SK-N-SH treated with all-trans-retinoic acid at 6 μM for 48 hours (cell line): Measurements from ENCODE around the gene PGM2.

Source experiments
- ATAC-seq: fragments of 200-7000 bp; cut with Tn5 transposase; 3 replicates; pipeline ENCODE4 v1.9.1; 2020; ENCODE audit warnings: mild to moderate bottlenecking, moderate library complexity
- ARNTL ChIP-seq: fragments of 450-650 bp; formaldehyde crosslinking; IDR thresholded peaks from 2 replicates; pipeline ENCODE4 v1.5.0; 2020; ENCODE audit warnings: low read depth, mild to moderate bottlenecking, moderate library complexity, borderline replicate concordance
- BACH2 ChIP-seq: fragments of 250-450 bp; sonication (Bioruptor Pico); IDR thresholded peaks from 2 replicates; pipeline ENCODE4 v1.9.0; 2021; ENCODE audit warnings: mild to moderate bottlenecking, borderline replicate concordance
- CSDC2 ChIP-seq: fragments of 250-450 bp; sonication (Bioruptor Pico); IDR thresholded peaks from 2 replicates; pipeline ENCODE4 v1.5.0; 2020; ENCODE audit warnings: mild to moderate bottlenecking, moderate library complexity
- CSRNP3 ChIP-seq: fragments of 250-450 bp; sonication (Bioruptor Pico); IDR thresholded peaks from 2 replicates; pipeline ENCODE4 v1.5.1; 2021; ENCODE audit warnings: mild to moderate bottlenecking, moderate library complexity
- GLIS3 ChIP-seq: fragments of 250-450 bp; sonication (Bioruptor Pico); IDR thresholded peaks from 2 replicates; pipeline ENCODE4 v1.5.0; 2020; ENCODE audit warnings: mild to moderate bottlenecking, moderate library complexity
- ISL1 ChIP-seq: fragments of 250-450 bp; sonication (Bioruptor Pico); IDR thresholded peaks from 2 replicates; pipeline ENCODE4 v2.1.2; 2022; ENCODE audit warnings: mild to moderate bottlenecking, moderate library complexity
- OSR1 ChIP-seq: fragments of 250-450 bp; sonication (Bioruptor Pico); IDR thresholded peaks from 2 replicates; pipeline ENCODE4 v1.8.0; 2022; ENCODE audit warnings: moderate library complexity, mild to moderate bottlenecking, inconsistent platforms
- PATZ1 ChIP-seq: fragments of 250-450 bp; sonication (Bioruptor Pico); IDR thresholded peaks from 2 replicates; pipeline ENCODE4 v1.8.0; 2020; ENCODE audit warnings: mild to moderate bottlenecking, moderate library complexity, borderline replicate concordance
- POU6F1 ChIP-seq: fragments of 250-450 bp; sonication (Bioruptor Pico); IDR thresholded peaks from 2 replicates; pipeline ENCODE4 v1.8.0; 2021; ENCODE audit warnings: low read depth, mild to moderate bottlenecking, moderate library complexity, borderline replicate concordance
- PPARA ChIP-seq: fragments of 250-450 bp; sonication (Bioruptor Pico); IDR thresholded peaks from 2 replicates; pipeline ENCODE4 v1.5.0; 2020; ENCODE audit warnings: mild to moderate bottlenecking, borderline replicate concordance
- RARB ChIP-seq: fragments of 250-450 bp; sonication (Bioruptor Pico); IDR thresholded peaks from 2 replicates; pipeline ENCODE4 v1.8.0; 2021; ENCODE audit warnings: mild to moderate bottlenecking, moderate library complexity
- TCF4 ChIP-seq: fragments of 250-450 bp; sonication (Bioruptor Pico); IDR thresholded peaks from 2 replicates; pipeline ENCODE4 v1.8.0; 2021; ENCODE audit warnings: mild to moderate bottlenecking, moderate library complexity, borderline replicate concordance
- TOX ChIP-seq: fragments of 250-450 bp; sonication (Bioruptor Pico); IDR thresholded peaks from 2 replicates; pipeline ENCODE4 v1.8.0; 2021; ENCODE audit warnings: mild to moderate bottlenecking, moderate library complexity, borderline replicate concordance
- TSHZ2 ChIP-seq: fragments of 250-450 bp; sonication (Bioruptor Pico); IDR thresholded peaks from 2 replicates; pipeline ENCODE4 v1.5.0; 2020; ENCODE audit warnings: mild to moderate bottlenecking, moderate library complexity
- ZC3H10 ChIP-seq: fragments of 250-450 bp; sonication (Bioruptor Pico); IDR thresholded peaks from 2 replicates; pipeline ENCODE4 v1.5.1; 2021; ENCODE audit warnings: mild to moderate bottlenecking, moderate library complexity
- ZFP3 ChIP-seq: fragments of 250-450 bp; sonication (Bioruptor Pico); IDR thresholded peaks from 2 replicates; pipeline ENCODE4 v1.5.0; 2020; ENCODE audit warnings: mild to moderate bottlenecking, moderate library complexity
- ZNF565 ChIP-seq: fragments of 450-650 bp; formaldehyde crosslinking; conservative IDR thresholded peaks from 2 replicates; pipeline ENCODE4 v1.5.0; 2020; ENCODE audit warnings: low read depth, mild to moderate bottlenecking, moderate library complexity
- ZNF70 ChIP-seq: fragments of 450-650 bp; formaldehyde crosslinking; IDR thresholded peaks from 2 replicates; pipeline ENCODE4 v1.5.0; 2020; ENCODE audit warnings: mild to moderate bottlenecking, moderate library complexity
- ZNF8 ChIP-seq: fragments of 450-650 bp; formaldehyde crosslinking; IDR thresholded peaks from 2 replicates; pipeline ENCODE4 v1.5.0; 2020; ENCODE audit warnings: mild to moderate bottlenecking, moderate library complexity

The PGM2 gene

GRCh38 chr4:37799941-37800554 lies 26.4 kb upstream of the PGM2 start (continued):
- TF ChIP-seq TSHZ2 (CRISPR knock-in tag): no peak

- ATAC-seq: peak; percentile 99
- TF ChIP-seq TCF4 (CRISPR knock-in tag): no peak
- no peak for TF ChIP-seq ZC3H10 (CRISPR knock-in tag)
- no peak for TF ChIP-seq PPARA (CRISPR knock-in tag)
- no peak for TF ChIP-seq GLIS3
- TF ChIP-seq TOX (CRISPR knock-in tag): no peak
- TF ChIP-seq CSRNP3 (CRISPR knock-in tag): no peak
- no peak for TF ChIP-seq TSHZ2 (CRISPR knock-in tag)
- TF ChIP-seq ZNF8 (CRISPR knock-in tag): no peak
- no peak for TF ChIP-seq OSR1 (CRISPR knock-in tag)
- no peak for TF ChIP-seq CSDC2 (CRISPR knock-in tag)
- no peak for TF ChIP-seq ISL1 (CRISPR knock-in tag)
- TF ChIP-seq POU6F1 (CRISPR knock-in tag): no peak
- TF ChIP-seq PATZ1 (CRISPR knock-in tag): no peak
- TF ChIP-seq ARNTL: no peak
Measured at GRCh38 chr4:37802068-37802666, 24.3 kb upstream of the PGM2 start.

- ATAC-seq: peak; percentile 60; the same call in 2 of the 3 replicates
- TF ChIP-seq PPARA (CRISPR knock-in tag): no peak
- TF ChIP-seq ZFP3: no peak
- no peak for TF ChIP-seq BACH2 (CRISPR knock-in tag)
- no peak for TF ChIP-seq ZNF565
- TF ChIP-seq ISL1 (CRISPR knock-in tag): no peak
- no peak for TF ChIP-seq TSHZ2 (CRISPR knock-in tag)
- no peak for TF ChIP-seq PATZ1 (CRISPR knock-in tag)
- TF ChIP-seq TCF4 (CRISPR knock-in tag): no peak
- no peak for TF ChIP-seq ZC3H10 (CRISPR knock-in tag)
- no peak for TF ChIP-seq ZNF70 (CRISPR knock-in tag)
- no peak for TF ChIP-seq RARB (CRISPR knock-in tag)
- TF ChIP-seq, all 23 proteins: peak for 0
Measured at GRCh38 chr4:37803348-37803973, 23.0 kb upstream of the PGM2 start.
